WTC11 (cell line): ENCODE measurements around the gene PPP1R12B. TPM values are rescaled to one million over a fixed set of nuclear protein-coding genes. Genes with fewer than 3 reads are reported as not detected.
"Not testable (repeated sequence)": the region's sequence is repeated elsewhere in the genome, so short reads cannot be mapped to it uniquely, and the experiment has no call there.

ENCODE experiments used
- ATAC-seq: fragments of 200-7000 bp; cut with Tn5 transposase; 2 replicates; pipeline ENCODE4 v1.10.0; 2021; ENCODE audit warnings: mild to moderate bottlenecking, moderate library complexity
- CTCF ChIA-PET: fragments of 300-600 bp; sonication (Branson Sonifier 250); formaldehyde crosslinking; loops from one replicate; lab custom pipeline; 2021; ENCODE audit warnings: antibody characterized with exemption; lab: Charles Lee
- POLR2A ChIA-PET: fragments of 350-600 bp; sonication (Branson Sonifier 250); formaldehyde crosslinking; loops from one replicate; lab custom pipeline; 2021; ENCODE audit warnings: antibody characterized with exemption; lab: Charles Lee
- DNase-seq: peaks from one replicate; pipeline ENCODE4 v3.0.0; 2021; ENCODE audit warnings: low spot score
- H3K27ac Mint-ChIP-seq: 2 replicates; pipeline ENCODE4 v1.8.0; 2021; ENCODE audit warnings: mixed read lengths
- H3K27me3 Mint-ChIP-seq: 2 replicates; pipeline ENCODE4 v1.8.0; 2021; ENCODE audit warnings: low read depth, mild to moderate bottlenecking, moderate library complexity, mixed read lengths
- H3K36me3 Mint-ChIP-seq: 2 replicates; pipeline ENCODE4 v1.8.0; 2021; ENCODE audit warnings: mixed read lengths
- H3K4me1 Mint-ChIP-seq: 2 replicates; pipeline ENCODE4 v1.8.0; 2022; ENCODE audit warnings: mixed read lengths
- H3K4me3 Mint-ChIP-seq: 2 replicates; pipeline ENCODE4 v1.8.0; 2021; ENCODE audit warnings: mild to moderate bottlenecking, moderate library complexity, mixed read lengths
- H3K9me3 Mint-ChIP-seq: 2 replicates; pipeline ENCODE4 v1.8.0; 2021; ENCODE audit warnings: mixed read lengths
- AFF4 ChIP-seq: sonication (generic); formaldehyde crosslinking; IDR thresholded peaks from 2 replicates; pipeline ENCODE4 v1.8.1; 2023; ENCODE audit warnings: mild to moderate bottlenecking, missing genetic modification reagents, borderline replicate concordance
- CBFB ChIP-seq: sonication (generic); formaldehyde crosslinking; IDR thresholded peaks from 2 replicates; pipeline ENCODE4 v1.8.1; 2022; ENCODE audit warnings: mild to moderate bottlenecking, low read depth, missing genetic modification reagents
- FOXJ3 ChIP-seq: sonication (generic); formaldehyde crosslinking; IDR thresholded peaks from 2 replicates; pipeline ENCODE4 v1.9.0; 2021; ENCODE audit warnings: missing genetic modification reagents, mild to moderate bottlenecking, borderline replicate concordance
- GABPB1 ChIP-seq: sonication (generic); formaldehyde crosslinking; IDR thresholded peaks from 2 replicates; pipeline ENCODE4 v1.8.1; 2023; ENCODE audit warnings: mild to moderate bottlenecking, missing genetic modification reagents
- GRHL2 ChIP-seq: fragments of 250-450 bp; sonication (Bioruptor Pico); IDR thresholded peaks from 2 replicates; pipeline ENCODE4 v1.8.0; 2022; ENCODE audit warnings: mild to moderate bottlenecking, moderate library complexity; ENCODE audit not compliant: insufficient replicate concordance, severe bottlenecking
- GTF2I ChIP-seq: fragments of 250-450 bp; sonication (Bioruptor Pico); conservative IDR thresholded peaks from 2 replicates; pipeline ENCODE4 v1.4.0; 2021; ENCODE audit warnings: mild to moderate bottlenecking
- JAZF1 ChIP-seq: fragments of 250-450 bp; sonication (Bioruptor Pico); IDR thresholded peaks from 2 replicates; pipeline ENCODE4 v1.9.0; 2021; ENCODE audit warnings: moderate library complexity, mild to moderate bottlenecking, inconsistent platforms
- JUN ChIP-seq: sonication (generic); formaldehyde crosslinking; IDR thresholded peaks from 2 replicates; pipeline ENCODE4 v1.8.0; 2023; ENCODE audit warnings: mild to moderate bottlenecking, missing genetic modification reagents
- PRDM15 ChIP-seq: sonication (generic); formaldehyde crosslinking; IDR thresholded peaks from 2 replicates; pipeline ENCODE4 v1.8.0; 2022; ENCODE audit warnings: missing genetic modification reagents
- PRRX2 ChIP-seq: fragments of 250-450 bp; sonication (Bioruptor Pico); IDR thresholded peaks from 2 replicates; pipeline ENCODE4 v1.8.0; 2021; ENCODE audit warnings: mild to moderate bottlenecking
- RORB ChIP-seq: fragments of 250-450 bp; sonication (Bioruptor Pico); IDR thresholded peaks from 2 replicates; pipeline ENCODE4 v1.9.0; 2021; ENCODE audit warnings: mild to moderate bottlenecking
- TEAD1 ChIP-seq: sonication (generic); formaldehyde crosslinking; IDR thresholded peaks from 2 replicates; pipeline ENCODE4 v1.8.0; 2022; ENCODE audit warnings: mild to moderate bottlenecking, missing genetic modification reagents
- TP53 ChIP-seq: sonication (generic); formaldehyde crosslinking; IDR thresholded peaks from 2 replicates; pipeline ENCODE4 v1.8.1; 2023; ENCODE audit warnings: mild to moderate bottlenecking, missing genetic modification reagents
- USF1 ChIP-seq: sonication (generic); formaldehyde crosslinking; IDR thresholded peaks from 2 replicates; pipeline ENCODE4 v1.8.0; 2022; ENCODE audit warnings: mild to moderate bottlenecking, missing genetic modification reagents
- ZNF263 ChIP-seq: sonication (generic); formaldehyde crosslinking; IDR thresholded peaks from 2 replicates; pipeline ENCODE4 v1.8.1; 2022; ENCODE audit warnings: low read depth, mild to moderate bottlenecking, moderate library complexity, missing genetic modification reagents
- ZNF423 ChIP-seq: fragments of 250-450 bp; sonication (Bioruptor Pico); IDR thresholded peaks from 2 replicates; pipeline ENCODE4 v2.1.2; 2022; ENCODE audit warnings: mild to moderate bottlenecking, moderate library complexity
- total RNA-seq: library from RNA; stranded (reverse); gene quantifications from 3 replicates; pipeline ENCODE4 v1.2.3, GENCODE V29; 2021

The PPP1R12B gene
- total RNA-seq, 1 experiment from 2014 or later: 19.2 TPM

- no peak for TF ChIP-seq PRDM15 (CRISPR knock-in tag)
- TF ChIP-seq JUN: no peak
- TF ChIP-seq JAZF1 (CRISPR knock-in tag): no peak
- TF ChIP-seq, all 79 proteins: peak for 0
These were observed 273.9 kb downstream of the PPP1R12B start (continued) for GRCh38 chr1:202622388-202622787.

GRCh38 chr1:202623075-202623474, 274.6 kb downstream of the PPP1R12B start:
- H3K4me3 Mint-ChIP-seq: no peak overlapping the region
- peaks cover 36% of the 10 kb centered on the region for H3K4me1 Mint-ChIP-seq
- H3K27ac Mint-ChIP-seq: peak overlapping the region; percentile 47; the same call in 1 of the 2 replicates
- DNase-seq: no peak
- POLR2A ChIA-PET: no interaction called here
- H3K36me3 Mint-ChIP-seq: no peaks in the 10 kb centered on the region
- CTCF ChIA-PET: interaction anchor here (1.1 to 2.1 kb wide), 4 partner anchors 15 to 122 kb away, joined by 3 to 7 read pairs (median 4); no protein-coding TSS in a partner anchor
- no peak for ATAC-seq
- peak; percentile 37; the same call in 1 of the 2 replicates for TF ChIP-seq ZNF423 (CRISPR knock-in tag)
- TF ChIP-seq RORB (CRISPR knock-in tag): no peak
- H3K27me3 Mint-ChIP-seq: no peaks in the 10 kb centered on the region
- H3K9me3 Mint-ChIP-seq: no peaks in the 10 kb centered on the region

GRCh38 chr1:202623476-202623875, 275.0 kb downstream of the PPP1R12B start:
- DNase-seq, H3K27me3 Mint-ChIP-seq, H3K36me3 Mint-ChIP-seq, POLR2A ChIA-PET, H3K27ac Mint-ChIP-seq, ATAC-seq, H3K4me3 Mint-ChIP-seq, H3K9me3 Mint-ChIP-seq: not testable (repeated sequence)
- CTCF ChIA-PET: interaction anchor here (1.1 to 2.1 kb wide), 4 partner anchors 14 to 122 kb away, joined by 3 to 7 read pairs (median 4); no protein-coding TSS in a partner anchor
- peaks cover 35% of the 10 kb centered on the region for H3K4me1 Mint-ChIP-seq

- Mint-ChIP-seq H3K36me3 (no peaks in the 10 kb centered on the region), H3K4me3 (no peak overlapping the region), H3K9me3 (no peaks in the 10 kb centered on the region), H3K27ac (no peak overlapping the region), H3K27me3 (no peaks in the 10 kb centered on the region), H3K4me1 (peaks cover 27% of the 10 kb centered on the region)
- DNase-seq (no peak), ATAC-seq (no peak)
- ChIA-PET POLR2A (no interaction called here), CTCF (interaction anchor here (1.2 to 2.1 kb wide), 3 partner anchors 13 to 123 kb away, joined by 3 to 7 read pairs (median 5); no protein-coding TSS in a partner anchor)
- TF ChIP-seq TEAD1: no peak
These were observed 275.7 kb downstream of the PPP1R12B start for GRCh38 chr1:202624088-202624780.

- TF ChIP-seq TP53 (CRISPR knock-in tag): no peak
- TF ChIP-seq GABPB1 (CRISPR knock-in tag): no peak
- TF ChIP-seq USF1 (CRISPR knock-in tag): no peak
- no peak for TF ChIP-seq FOXJ3 (CRISPR knock-in tag)
- no peak for TF ChIP-seq ZNF263
- TF ChIP-seq AFF4 (CRISPR knock-in tag): no peak
- no peak for TF ChIP-seq GRHL2
- no peak for TF ChIP-seq GTF2I (CRISPR knock-in tag)
- no peak for TF ChIP-seq CBFB (CRISPR knock-in tag)
- TF ChIP-seq PRRX2: no peak
- TF ChIP-seq ZNF423 (CRISPR knock-in tag): no peak
- Mint-ChIP-seq H3K27me3 (no peaks in the 10 kb centered on the region), H3K4me3 (no peak overlapping the region), H3K36me3 (no peaks in the 10 kb centered on the region), H3K4me1 (peaks cover 27% of the 10 kb centered on the region), H3K27ac (no peak overlapping the region), H3K9me3 (no peaks in the 10 kb centered on the region)
- no peak for DNase-seq
- CTCF ChIA-PET: interaction anchor here (0.6 to 4.2 kb wide), 9 partner anchors 10 to 95 kb away, joined by 3 to 21 read pairs (median 4); no protein-coding TSS in a partner anchor
- POLR2A ChIA-PET: interaction anchor here (0.6 kb wide), 1 partner anchor 62 kb away, joined by 4 read pairs; no protein-coding TSS in a partner anchor
- no peak for ATAC-seq
These were observed 276.2 kb downstream of the PPP1R12B start for GRCh38 chr1:202624781-202625108.
